Epidermal melanocyte (primary cell): Measurements from ENCODE around the gene TMEM205.
"Not testable (repeated sequence)": the region's sequence is repeated elsewhere in the genome, so short reads cannot be mapped to it uniquely, and the experiment has no call there.

Experiments
- DNase-seq: peaks from one replicate; pipeline ENCODE4 v3.0.0; 2011; ENCODE audit warnings: low spot score; ENCODE audit not compliant: insufficient read length

The TMEM205 gene

GRCh38 chr19:11373166-11373884, 27.3 kb upstream of the TMEM205 start:
- no peak for DNase-seq

GRCh38 chr19:11370744-11371143, 24.7 kb upstream of the TMEM205 start:
- no peak for DNase-seq

GRCh38 chr19:11367528-11367927, 21.5 kb upstream of the TMEM205 start:
- no peak for DNase-seq

GRCh38 chr19:11365557-11366117, 19.6 kb upstream of the TMEM205 start:
- DNase-seq = no peak

GRCh38 chr19:11364935-11365334, 18.9 kb upstream of the TMEM205 start:
- no peak for DNase-seq

GRCh38 chr19:11364296-11364904, 18.3 kb upstream of the TMEM205 start:
- DNase-seq = no peak

- no peak for DNase-seq
Measured at GRCh38 chr19:11363881-11364280, 17.8 kb upstream of the TMEM205 start.

- no peak for DNase-seq
Measured at GRCh38 chr19:11361771-11362731, 16.0 kb upstream of the TMEM205 start.

- no peak for DNase-seq
Measured at GRCh38 chr19:11361037-11361770, 15.1 kb upstream of the TMEM205 start.

GRCh38 chr19:11359421-11359820, 13.4 kb upstream of the TMEM205 start:
- DNase-seq = no peak

GRCh38 chr19:11356676-11357550, 10.8 kb upstream of the TMEM205 start:
- DNase-seq = no peak

- no peak for DNase-seq
Measured at GRCh38 chr19:11356074-11356397, 10.0 kb upstream of the TMEM205 start.

- DNase-seq = peak; percentile 96
Measured at GRCh38 chr19:11355160-11356073, 9.3 kb upstream of the TMEM205 start, which contains the start of gene PLPPR2. TSS of gene PLPPR2 (plus strand) at chr19:11355432. CDS start at chr19:11357674, 2,242 bp downstream.

- not testable (repeated sequence) for DNase-seq
Measured at GRCh38 chr19:11354102-11354501, 8.0 kb upstream of the TMEM205 start.

GRCh38 chr19:11349171-11349570, 3.1 kb upstream of the TMEM205 start:
- no peak for DNase-seq

GRCh38 chr19:11347546-11348039, 1.5 kb upstream of the TMEM205 start:
- DNase-seq = no peak

- DNase-seq = no peak
Measured at GRCh38 chr19:11345122-11345803, 805 bp downstream of the TMEM205 start.

- DNase-seq = no peak
Measured at GRCh38 chr19:11342429-11342828, 3.6 kb downstream of the TMEM205 start.
